Tibial nerve (tissue), 4 donors: Measurements from ENCODE around the gene ZACN. TPM values are rescaled to one million over a fixed set of nuclear protein-coding genes. Genes with fewer than 3 reads are reported as not detected.

Source experiments
- DNase-seq, 2 donors: peaks; one replicate each; pipeline ENCODE4 v3.0.0-alpha.2; 2019; ENCODE audit warnings: low spot score in 2 of 2
- H3K27ac ChIP-seq, 4 donors: fragments of 200-600 bp; sonication (generic) in 3 of 4; one replicate each; pipeline ENCODE4 v1.5.1; 2017 to 2019; ENCODE audit warnings: mild to moderate bottlenecking in 1 of 4
- H3K27me3 ChIP-seq, 2 donors: fragments of 200-600 bp; sonication (generic) in 1 of 2; one replicate each; pipeline versions ENCODE4 v1.5.1 to v1.6.0; 2017 to 2019
- H3K36me3 ChIP-seq, 3 donors: fragments of 200-600 bp; sonication (generic); one replicate each; pipeline ENCODE4 v1.5.1; 2018 to 2019
- H3K4me1 ChIP-seq, 4 donors: fragments of 200-600 bp; sonication (generic) in 3 of 4; one replicate each; pipeline ENCODE4 v1.5.1; 2017 to 2019
- H3K4me3 ChIP-seq, 4 donors: fragments of 200-600 bp; sonication (generic) in 3 of 4; one replicate each; pipeline ENCODE4 v1.5.1; 2017 to 2019; ENCODE audit warnings: mild to moderate bottlenecking in 1 of 4, moderate library complexity in 1 of 4
- H3K9me3 ChIP-seq, 4 donors: fragments of 200-600 bp; sonication (generic) in 3 of 4; one replicate each; pipeline ENCODE4 v1.5.1; 2017 to 2019
- EP300 ChIP-seq, 2 donors: sonication (generic); formaldehyde crosslinking; IDR thresholded peaks; one replicate each; pipeline ENCODE4 v1.6.1; 2017; ENCODE audit warnings: antibody characterized with exemption in 2 of 2, mild to moderate bottlenecking in 1 of 2
- POLR2A ChIP-seq, 2 donors: fragments of 450-650 bp; IDR thresholded peaks; one replicate each; pipeline ENCODE4 v1.6.1; 2017; ENCODE audit warnings: antibody characterized with exemption in 2 of 2, mild to moderate bottlenecking in 2 of 2, moderate library complexity in 2 of 2
- WGBS, 2 donors: methylation state at CpG; one replicate each; pipeline ENCODE4 v1.1.5; 2018; 5-methylcytosine and 5-hydroxymethylcytosine counted together
- total RNA-seq, 4 donors: library from RNA; depleted of rRNA; stranded (reverse); fragments of >200 nt; gene quantifications; one replicate each; pipeline ENCODE4 v1.1.0, GENCODE V29; 2016
- TF ChIP-seq, protein P1 (sequence below), 5 experiments: fragments of 200-600 bp in 3 of 5; fragments of 450-650 bp in 2 of 5; sonication (generic) in 3 of 5; IDR thresholded peaks; one replicate each; pipeline ENCODE4 v1.5.1; 2016 to 2019; ENCODE audit warnings: antibody characterized with exemption in 5 of 5, mild to moderate bottlenecking in 3 of 5, moderate library complexity in 2 of 5

ZACN gene
- total RNA-seq, 4 donors from 2014 or later = not detected

DNA sequence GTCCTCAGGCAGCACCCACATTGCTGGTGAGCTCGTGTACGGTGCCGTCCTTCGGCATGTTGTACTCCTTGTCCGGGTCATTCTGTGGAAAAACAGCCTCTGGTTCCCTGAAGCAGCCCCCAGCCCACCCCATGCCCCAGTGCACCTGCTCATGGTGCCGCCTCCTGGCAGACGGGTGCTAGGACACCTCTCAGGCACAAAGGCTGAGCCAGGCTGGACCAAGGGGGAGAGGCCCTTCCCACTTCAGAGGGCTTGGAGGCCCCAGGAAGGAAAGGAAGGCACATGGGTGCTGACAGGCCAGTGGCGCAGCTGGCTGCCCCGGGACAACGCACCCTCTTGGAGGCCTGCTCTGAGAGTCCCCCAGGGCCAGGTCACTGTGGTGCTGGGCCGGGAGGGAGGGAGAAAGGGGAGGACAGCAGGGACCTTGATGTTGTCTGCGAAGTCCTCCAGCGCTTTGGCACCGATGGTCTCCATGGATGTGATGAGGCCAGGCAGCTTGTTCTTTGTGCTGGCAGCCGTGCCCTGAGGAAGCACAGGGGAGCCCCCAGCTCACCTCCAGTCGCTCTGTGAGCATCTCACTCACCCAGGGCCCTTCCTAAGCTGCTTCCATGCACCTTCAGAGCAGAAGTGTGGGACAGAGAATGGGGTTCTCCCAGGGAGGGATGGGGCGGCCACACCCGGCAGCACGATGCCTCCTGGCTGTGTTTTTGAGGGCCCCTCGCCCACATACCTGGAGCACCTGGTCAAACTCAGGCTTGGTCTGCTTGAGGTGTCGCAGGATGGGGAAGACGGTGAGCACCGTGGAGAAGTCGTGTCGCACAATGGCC lies 9.3 kb downstream of the ZACN start:
- Histone ChIP-seq H3K27ac (no peak overlapping the region), H3K9me3 (no peaks in the 10 kb centered on the region), H3K27me3 (no peaks in the 10 kb centered on the region), H3K4me3 (no peak overlapping the region), H3K4me1 (no peaks in the 10 kb centered on the region), H3K36me3 (peaks cover 0 to 99% (median 44%) of the 10 kb centered on the region in 3 donors)
- DNase-seq = no peak
- 90 to 91% methylated on average over 13 to 19 of the region's 25 CpGs for WGBS, 2 donors
- TF ChIP-seq EP300 (IDR thresholded peaks at IDR 0.05) (no peak), POLR2A (IDR thresholded peaks at IDR 0.05) (no peak)
- TF ChIP-seq, protein P1, sequence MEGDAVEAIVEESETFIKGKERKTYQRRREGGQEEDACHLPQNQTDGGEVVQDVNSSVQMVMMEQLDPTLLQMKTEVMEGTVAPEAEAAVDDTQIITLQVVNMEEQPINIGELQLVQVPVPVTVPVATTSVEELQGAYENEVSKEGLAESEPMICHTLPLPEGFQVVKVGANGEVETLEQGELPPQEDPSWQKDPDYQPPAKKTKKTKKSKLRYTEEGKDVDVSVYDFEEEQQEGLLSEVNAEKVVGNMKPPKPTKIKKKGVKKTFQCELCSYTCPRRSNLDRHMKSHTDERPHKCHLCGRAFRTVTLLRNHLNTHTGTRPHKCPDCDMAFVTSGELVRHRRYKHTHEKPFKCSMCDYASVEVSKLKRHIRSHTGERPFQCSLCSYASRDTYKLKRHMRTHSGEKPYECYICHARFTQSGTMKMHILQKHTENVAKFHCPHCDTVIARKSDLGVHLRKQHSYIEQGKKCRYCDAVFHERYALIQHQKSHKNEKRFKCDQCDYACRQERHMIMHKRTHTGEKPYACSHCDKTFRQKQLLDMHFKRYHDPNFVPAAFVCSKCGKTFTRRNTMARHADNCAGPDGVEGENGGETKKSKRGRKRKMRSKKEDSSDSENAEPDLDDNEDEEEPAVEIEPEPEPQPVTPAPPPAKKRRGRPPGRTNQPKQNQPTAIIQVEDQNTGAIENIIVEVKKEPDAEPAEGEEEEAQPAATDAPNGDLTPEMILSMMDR (IDR thresholded peaks at IDR 0.05) = no peak

DNA sequence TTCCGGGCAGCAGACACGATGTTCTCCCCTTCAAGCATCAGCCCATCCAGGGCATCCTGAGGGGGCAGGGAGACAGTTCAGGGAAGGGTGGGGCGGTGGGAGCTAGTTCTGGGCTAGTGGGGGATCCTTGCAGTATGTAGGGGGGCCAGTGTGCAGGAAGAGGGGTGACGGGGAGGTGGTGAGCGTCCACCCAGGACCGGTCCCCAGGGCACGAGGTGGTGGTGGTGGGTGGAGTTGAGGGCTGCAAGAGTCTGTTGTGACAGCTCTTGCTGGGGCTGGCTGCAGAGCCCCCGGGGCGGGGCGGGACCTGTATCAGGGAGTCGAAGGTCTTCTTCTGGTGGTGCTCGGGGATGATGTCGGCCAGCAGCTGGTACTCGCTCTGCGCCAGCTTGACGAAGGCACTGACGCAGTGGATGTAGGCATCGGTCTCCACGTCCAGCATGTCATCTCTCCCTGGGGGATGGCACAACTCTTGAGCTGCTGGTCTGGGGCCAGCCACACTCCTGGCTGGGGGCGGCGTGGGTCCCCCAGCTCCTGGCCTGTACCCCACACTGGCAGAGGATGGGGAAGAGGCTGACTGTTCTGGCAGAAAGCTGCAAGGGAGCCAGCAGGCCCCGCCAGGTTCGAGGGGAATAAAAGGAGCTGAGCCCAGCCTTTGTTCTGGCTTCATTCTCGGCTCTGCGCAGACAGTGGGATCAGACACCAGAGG lies 10.0 kb downstream of the ZACN start:
- H3K4me3 ChIP-seq = no peak overlapping the region
- no peak overlapping the region for H3K27ac ChIP-seq
- no peaks in the 10 kb centered on the region for H3K9me3 ChIP-seq
- peaks cover 0 to 99% (median 52%) of the 10 kb centered on the region in 3 donors for H3K36me3 ChIP-seq
- no peaks in the 10 kb centered on the region for H3K27me3 ChIP-seq
- H3K4me1 ChIP-seq = no peaks in the 10 kb centered on the region
- TF ChIP-seq EP300 (IDR thresholded peaks at IDR 0.05) = no peak
- no peak for TF ChIP-seq POLR2A (IDR thresholded peaks at IDR 0.05)
- TF ChIP-seq, protein P1 (IDR thresholded peaks at IDR 0.05) = no peak
- DNase-seq = no peak
- WGBS, 2 donors = 91% methylated on average over 25 of the region's 25 CpGs

DNA sequence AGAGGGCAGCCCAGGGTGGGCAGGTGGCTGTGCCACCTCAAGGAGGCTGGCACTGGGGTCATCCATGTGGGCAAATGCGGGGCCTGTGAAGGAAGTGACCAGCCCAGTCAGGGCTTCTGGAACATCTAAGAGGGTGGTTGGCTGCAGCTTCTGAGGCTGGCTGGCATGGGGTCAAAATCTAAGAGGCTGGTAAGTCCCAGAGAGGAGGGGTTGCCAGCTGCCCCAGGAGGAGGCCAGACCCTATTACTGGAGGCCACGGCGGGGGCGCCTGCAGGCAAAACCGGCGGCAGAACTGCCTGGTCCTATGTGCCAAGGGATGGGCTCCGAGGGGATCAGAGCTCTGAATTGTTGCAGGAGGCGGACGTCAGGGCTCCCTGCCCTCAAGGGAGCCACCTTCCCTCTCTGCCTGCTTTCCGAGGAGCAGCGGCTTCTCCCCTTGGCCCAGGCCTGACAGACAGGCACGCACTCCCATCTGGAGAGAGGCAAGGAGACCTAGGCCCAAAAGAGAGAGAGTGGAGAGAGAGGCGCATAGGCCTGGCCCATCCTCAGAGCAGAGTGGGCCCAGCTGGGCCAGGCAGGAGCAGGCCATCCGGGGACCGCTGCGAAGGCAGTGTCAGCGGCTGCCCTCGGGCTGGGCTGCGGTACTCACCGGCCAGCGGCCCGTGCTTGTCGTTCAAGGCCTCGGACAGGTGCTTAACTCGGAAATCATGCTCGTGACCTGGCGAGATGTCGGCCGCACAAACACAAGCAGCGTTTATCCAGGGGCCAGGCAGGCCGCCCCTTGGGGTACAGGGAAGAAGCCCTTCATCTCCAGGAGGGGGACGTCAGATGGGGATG lies 10.9 kb downstream of the ZACN start:
- Histone ChIP-seq H3K4me1 (no peaks in the 10 kb centered on the region), H3K27ac (no peak overlapping the region), H3K4me3 (no peak overlapping the region), H3K27me3 (no peaks in the 10 kb centered on the region), H3K9me3 (no peaks in the 10 kb centered on the region), H3K36me3 (peaks cover 0 to 99% (median 55%) of the 10 kb centered on the region in 3 donors)
- WGBS, 2 donors = 89 to 91% methylated on average over 25 to 29 of the region's 32 CpGs
- DNase-seq = no peak
- TF ChIP-seq EP300 (IDR thresholded peaks at IDR 0.05) (no peak), POLR2A (IDR thresholded peaks at IDR 0.05) (no peak)

DNA sequence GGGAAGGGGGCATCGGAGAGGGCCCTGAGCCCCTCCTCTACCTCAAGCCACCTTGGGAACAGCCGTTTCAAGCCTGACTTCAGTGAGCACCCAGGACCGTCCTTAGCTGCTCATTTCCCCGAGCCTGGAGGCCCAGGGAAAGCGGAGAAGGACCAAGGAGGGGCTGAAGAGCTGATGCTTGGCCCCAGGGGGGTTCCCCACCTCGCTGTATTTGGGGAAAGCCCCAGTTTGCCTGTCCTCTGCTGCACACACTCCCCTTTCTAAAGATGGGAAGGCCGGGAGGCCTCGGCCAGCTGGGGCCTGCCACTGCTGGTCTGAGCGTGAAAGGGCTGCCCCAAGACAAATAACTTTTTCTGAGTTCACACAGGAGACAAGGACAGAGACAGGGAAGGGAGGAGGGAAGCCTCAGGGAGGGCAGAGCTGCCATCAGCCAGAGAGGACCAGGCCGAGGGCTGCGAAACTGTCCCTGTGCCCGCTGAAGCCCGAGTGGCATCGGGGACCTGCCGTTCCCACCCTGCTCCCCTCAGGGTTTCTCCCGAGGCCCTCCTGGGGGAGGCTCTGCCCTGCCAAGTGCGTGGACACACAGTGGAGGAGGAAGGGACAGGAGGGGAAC lies 11.6 kb downstream of the ZACN start:
- Histone ChIP-seq H3K36me3 (peaks cover 0 to 99% (median 47%) of the 10 kb centered on the region in 3 donors), H3K4me1 (no peaks in the 10 kb centered on the region), H3K9me3 (no peaks in the 10 kb centered on the region), H3K27me3 (no peaks in the 10 kb centered on the region), H3K4me3 (no peak overlapping the region), H3K27ac (no peak overlapping the region)
- no peak for TF ChIP-seq POLR2A (IDR thresholded peaks at IDR 0.05)
- TF ChIP-seq EP300 (IDR thresholded peaks at IDR 0.05) = no peak
- TF ChIP-seq, protein P1 (IDR thresholded peaks at IDR 0.05) = no peak
- DNase-seq = no peak
- WGBS, 2 donors = 85 to 90% methylated on average over 11 to 17 of the region's 17 CpGs
